Panc1 (cell line): ENCODE results near the gene CRY2. TPM values are rescaled to one million over a fixed set of nuclear protein-coding genes. Genes with fewer than 3 reads are reported as not detected.
"Not testable (repeated sequence)": the region's sequence is repeated elsewhere in the genome, so short reads cannot be mapped to it uniquely, and the experiment has no call there.

Experiments used
- ATAC-seq: fragments of 200-7000 bp; cut with Tn5 transposase; 2 replicates; pipeline ENCODE4 v1.9.1; 2020; ENCODE audit warnings: mild to moderate bottlenecking, moderate library complexity
- BruUV-seq: library from RNA; stranded (reverse); fragments of 400-500 nt; replicated peaks from 2 replicates; lab custom pipeline; 2021; lab: Mats Ljungman, UMichigan
- CTCF ChIA-PET: fragments of 300-600 bp; sonication (Branson Sonifier 250); formaldehyde crosslinking; loops from one replicate; lab custom pipeline; 2022; ENCODE audit warnings: antibody characterized with exemption; lab: Charles Lee
- POLR2A ChIA-PET: fragments of 300-600 bp; sonication (Branson Sonifier 250); formaldehyde crosslinking; loops from one replicate; lab custom pipeline; 2022; ENCODE audit warnings: antibody characterized with exemption; lab: Charles Lee
- DNase-seq: peaks from one replicate; pipeline ENCODE4 v3.0.0-alpha.2; 2010; ENCODE audit warnings: low read depth, low spot score
- H3K27ac ChIP-seq: 2 replicates; pipeline ENCODE4 v1.5.1; 2011; ENCODE audit warnings: mild to moderate bottlenecking, low read length, inconsistent platforms
- H3K27me3 ChIP-seq: fragments of 200-500 bp; sonication (Bioruptor generic); 2 replicates; pipeline ENCODE4 v1.6.0; 2014; ENCODE audit warnings: low read length, inconsistent platforms; ENCODE audit not compliant: control insufficient read depth, insufficient read depth
- H3K36me3 ChIP-seq: fragments of 200-500 bp; sonication (Bioruptor generic); 2 replicates; pipeline ENCODE4 v1.5.1; 2014; ENCODE audit warnings: inconsistent platforms, mild to moderate bottlenecking, low read length, moderate library complexity; ENCODE audit not compliant: control insufficient read depth, insufficient read depth
- H3K4me1 ChIP-seq: 2 replicates; pipeline ENCODE4 v1.5.1; 2011; ENCODE audit warnings: inconsistent platforms, mild to moderate bottlenecking, low read length, moderate library complexity; ENCODE audit not compliant: control insufficient read depth, insufficient read depth
- H3K4me3 ChIP-seq, 2 experiments: 2 replicates each; pipeline ENCODE4 v1.5.1; 2011 to 2012; ENCODE audit warnings: low read depth in 2 of 2, low read length in 2 of 2, mild to moderate bottlenecking in 2 of 2, inconsistent platforms in 1 of 2, moderate library complexity in 1 of 2
- H3K9me3 ChIP-seq: fragments of 200-500 bp; sonication (Bioruptor generic); 2 replicates; pipeline ENCODE4 v1.5.1; 2014; ENCODE audit warnings: low read depth, mild to moderate bottlenecking, inconsistent platforms, low read length, moderate library complexity; ENCODE audit not compliant: control insufficient read depth, insufficient read depth
- CTCF ChIP-seq: fragments of 450-650 bp; IDR thresholded peaks from 2 replicates; pipeline ENCODE4 v1.5.1; 2017; ENCODE audit warnings: mild to moderate bottlenecking
- POLR2AphosphoS5 ChIP-seq: IDR thresholded peaks from 2 replicates; pipeline ENCODE4 v1.6.1; 2012; ENCODE audit warnings: mild to moderate bottlenecking, low read depth, low read length, moderate library complexity
- REST ChIP-seq, 2 experiments: IDR thresholded peaks; 2 replicates each; pipeline ENCODE4 v1.6.1; 2011 to 2012; ENCODE audit warnings: low read depth in 2 of 2, control low read depth in 1 of 2, low read length in 1 of 2, mild to moderate bottlenecking in 1 of 2, moderate library complexity in 1 of 2; ENCODE audit not compliant: insufficient read depth in 1 of 2
- SIN3A ChIP-seq: IDR thresholded peaks from 2 replicates; pipeline ENCODE4 v1.6.1; 2012; ENCODE audit warnings: low read depth, mild to moderate bottlenecking, low read length, moderate library complexity, borderline replicate concordance; ENCODE audit not compliant: insufficient read depth
- TCF7L2 ChIP-seq: IDR thresholded peaks from 2 replicates; pipeline ENCODE4 v1.6.1; 2011; ENCODE audit warnings: mild to moderate bottlenecking, low read depth, low read length, inconsistent platforms
- in situ Hi-C: cut with HindIII; loops from 2 replicates; pipeline ENCODE4 v1.10.0; 2016; ENCODE audit warnings: low sequenced_read_pairs, low pct_unique_long_range_greater_than_20kb
- intact Hi-C: fragments of 100-400 bp; cut with micrococcal nuclease; formaldehyde crosslinking; loops from one replicate; pipeline ENCODE4 v1.10.0; 2022; ENCODE audit not compliant: unreplicated experiment
- total RNA-seq: library from RNA; stranded (reverse); gene quantifications from one replicate; pipeline ENCODE4 v1.2.1, GENCODE V29; 2021; ENCODE audit not compliant: unreplicated experiment

Gene CRY2
- total RNA-seq, 1 experiment from 2014 or later, result 14.6 TPM

- in situ Hi-C loops, result no loop called here
- ChIA-PET CTCF (no interaction called here), POLR2A (no interaction called here)
- H3K4me1 ChIP-seq, result no peaks in the 10 kb centered on the region
- DNase-seq (no peak), ATAC-seq (no peak)
- no peak for TF ChIP-seq TCF7L2
- TF ChIP-seq REST (IDR thresholded peaks at IDR 0.05; ENCODE audit: insufficient read depth in 1 of 2, low read depth in 2 of 2, low read length in 1 of 2), result no peak
- no peak overlapping the region for H3K4me3 ChIP-seq
- no TSS peak for BruUV-seq
- H3K27ac ChIP-seq, result no peak overlapping the region
- no peaks in the 10 kb centered on the region for H3K9me3 ChIP-seq
- H3K27me3 ChIP-seq, result no peaks in the 10 kb centered on the region
- no peaks in the 10 kb centered on the region for H3K36me3 ChIP-seq
- intact Hi-C loops, result no loop called here
These were observed 57.1 kb downstream of the CRY2 start for GRCh38 chr11:45904309-45904915.

GRCh38 chr11:45905095-45905494, 57.8 kb downstream of the CRY2 start:
- DNase-seq (no peak), ATAC-seq (no peak)
- Histone ChIP-seq H3K27me3 (no peaks in the 10 kb centered on the region), H3K4me3 (no peak overlapping the region), H3K36me3 (no peaks in the 10 kb centered on the region), H3K27ac (no peak overlapping the region), H3K9me3 (no peaks in the 10 kb centered on the region), H3K4me1 (no peaks in the 10 kb centered on the region)
- intact Hi-C loops (no loop called here), in situ Hi-C loops (no loop called here)
- CTCF ChIA-PET, result no interaction called here
- BruUV-seq, result no TSS peak
- no peak for TF ChIP-seq POLR2AphosphoS5
- no peak for TF ChIP-seq SIN3A
- no peak for TF ChIP-seq CTCF
- no peak for TF ChIP-seq TCF7L2
- no peak for TF ChIP-seq REST (IDR thresholded peaks at IDR 0.05; ENCODE audit: insufficient read depth in 1 of 2, low read depth in 2 of 2, low read length in 1 of 2)
- POLR2A ChIA-PET, result no interaction called here

- H3K9me3 ChIP-seq, in situ Hi-C loops, H3K36me3 ChIP-seq, H3K27ac ChIP-seq, H3K4me3 ChIP-seq, intact Hi-C loops, H3K27me3 ChIP-seq, H3K4me1 ChIP-seq, ATAC-seq, CTCF ChIA-PET, POLR2A ChIA-PET, DNase-seq, BruUV-seq: not testable (repeated sequence)
These were observed 58.3 kb downstream of the CRY2 start for GRCh38 chr11:45905576-45905975.
